Amygdala (tissue), 56 donors: Measurements from ENCODE around the gene ZNF576.

ENCODE experiments used
- DNase-seq, 56 donors: peaks; one replicate each; lab custom pipeline; 2025; lab: John Stamatoyannopoulos, UW

ZNF576 gene

DNA sequence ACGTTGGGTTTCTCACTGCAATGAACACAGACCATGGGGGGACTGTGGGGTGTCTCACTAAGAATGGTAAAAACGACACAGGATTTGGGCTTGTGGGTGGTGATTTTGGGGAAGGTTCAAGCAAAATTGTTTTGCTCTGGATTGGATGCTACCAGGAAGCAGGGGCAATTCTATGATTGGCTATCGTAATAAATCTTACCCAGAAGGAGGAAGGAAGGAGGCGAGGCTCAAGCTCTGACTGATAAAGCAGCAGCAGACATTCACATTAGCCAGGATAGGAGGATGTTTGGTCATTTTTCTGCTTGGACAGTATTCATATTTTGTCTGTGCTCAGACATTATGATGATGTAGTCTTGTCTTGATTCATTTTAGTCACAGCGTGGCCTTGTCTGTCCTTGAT, 1.5 kb downstream of the ZNF576 start:
- DNase-seq: no peak

DNA sequence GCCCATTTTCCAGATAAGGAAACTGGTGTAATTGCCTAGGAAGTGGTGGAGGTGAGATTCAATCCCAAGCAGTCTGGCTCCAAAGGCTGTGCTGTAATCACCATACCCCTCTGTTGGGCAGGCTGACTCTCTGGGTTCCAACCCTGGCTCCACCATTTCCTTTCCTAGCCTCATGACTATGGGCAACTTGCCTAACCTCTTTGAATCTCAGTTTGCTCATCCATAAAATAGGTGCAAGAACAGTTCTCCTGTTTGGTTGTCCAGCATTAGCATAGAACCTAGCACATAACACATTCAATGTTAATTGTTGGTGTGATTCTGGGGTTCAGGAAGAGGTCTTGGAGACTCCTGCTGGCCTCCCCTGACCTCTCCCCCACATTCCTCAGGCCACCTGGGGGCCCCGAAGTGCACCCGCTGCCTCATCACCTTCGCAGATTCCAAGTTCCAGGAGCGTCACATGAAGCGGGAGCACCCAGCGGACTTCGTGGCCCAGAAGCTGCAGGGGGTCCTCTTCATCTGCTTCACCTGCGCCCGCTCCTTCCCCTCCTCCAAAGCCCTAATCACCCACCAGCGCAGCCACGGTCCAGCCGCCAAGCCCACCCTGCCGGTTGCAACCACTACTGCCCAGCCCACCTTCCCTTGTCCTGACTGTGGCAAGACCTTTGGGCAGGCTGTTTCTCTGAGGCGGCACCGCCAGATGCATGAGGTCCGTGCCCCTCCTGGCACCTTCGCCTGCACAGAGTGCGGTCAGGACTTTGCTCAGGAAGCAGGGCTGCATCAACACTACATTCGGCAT, 2.2 kb downstream of the ZNF576 start:
- DNase-seq: no peak

DNA sequence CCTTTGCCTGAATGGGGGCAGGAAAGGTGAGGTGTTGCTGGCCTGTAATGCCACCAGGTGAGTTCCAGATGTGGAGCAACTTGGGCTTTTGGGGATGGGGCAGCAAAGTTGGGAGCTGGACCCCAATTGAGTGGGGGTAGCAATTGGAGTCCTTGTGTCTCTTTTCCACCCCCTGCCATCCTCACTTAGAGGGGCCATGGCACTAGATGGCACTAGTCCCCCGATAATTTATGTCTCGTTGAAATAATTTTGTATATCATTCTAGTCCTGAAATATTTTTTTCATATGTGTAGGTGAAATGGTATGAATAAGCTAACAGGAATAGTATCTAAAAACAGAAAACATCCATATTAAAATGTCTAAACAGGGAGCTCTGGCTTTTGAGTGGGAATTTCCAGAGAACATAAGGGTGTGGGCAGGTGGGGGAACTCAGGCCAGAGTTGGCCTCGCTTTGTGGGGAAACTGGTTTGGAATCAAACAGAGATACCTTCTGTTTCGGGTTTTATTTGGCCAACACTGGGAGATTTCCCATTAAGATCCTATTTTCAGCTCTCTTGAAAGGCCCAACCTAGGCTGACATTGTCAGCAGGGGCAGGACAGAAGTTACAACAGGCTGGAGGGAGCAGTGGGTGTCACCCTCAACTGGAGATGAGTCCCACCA, 3.4 kb downstream of the ZNF576 start:
- peak in 4 of 56 donors; percentile 6 to 43 (median 16) for DNase-seq

DNA sequence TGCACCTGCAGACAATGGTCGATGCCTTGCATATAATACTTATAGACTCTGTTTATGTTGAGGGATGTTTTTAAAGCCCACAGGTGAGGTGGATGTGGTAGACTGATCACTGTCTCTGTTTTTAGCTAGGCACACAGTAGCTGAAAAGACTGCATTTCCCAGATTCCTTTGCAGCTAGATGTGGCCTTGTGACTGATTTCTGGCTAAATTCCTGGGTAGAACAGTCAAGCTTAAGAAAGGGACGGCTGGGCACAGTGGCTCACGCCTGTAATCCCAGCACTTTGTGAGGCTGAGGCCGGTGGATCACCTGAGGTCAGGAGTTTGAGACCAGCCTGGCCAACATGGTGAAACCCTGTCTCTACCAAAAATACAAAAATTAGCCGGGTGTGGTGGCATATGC, 3.9 kb downstream of the ZNF576 start:
- DNase-seq: peak in 3 of 56 donors; percentile 5 to 15 (median 13)

DNA sequence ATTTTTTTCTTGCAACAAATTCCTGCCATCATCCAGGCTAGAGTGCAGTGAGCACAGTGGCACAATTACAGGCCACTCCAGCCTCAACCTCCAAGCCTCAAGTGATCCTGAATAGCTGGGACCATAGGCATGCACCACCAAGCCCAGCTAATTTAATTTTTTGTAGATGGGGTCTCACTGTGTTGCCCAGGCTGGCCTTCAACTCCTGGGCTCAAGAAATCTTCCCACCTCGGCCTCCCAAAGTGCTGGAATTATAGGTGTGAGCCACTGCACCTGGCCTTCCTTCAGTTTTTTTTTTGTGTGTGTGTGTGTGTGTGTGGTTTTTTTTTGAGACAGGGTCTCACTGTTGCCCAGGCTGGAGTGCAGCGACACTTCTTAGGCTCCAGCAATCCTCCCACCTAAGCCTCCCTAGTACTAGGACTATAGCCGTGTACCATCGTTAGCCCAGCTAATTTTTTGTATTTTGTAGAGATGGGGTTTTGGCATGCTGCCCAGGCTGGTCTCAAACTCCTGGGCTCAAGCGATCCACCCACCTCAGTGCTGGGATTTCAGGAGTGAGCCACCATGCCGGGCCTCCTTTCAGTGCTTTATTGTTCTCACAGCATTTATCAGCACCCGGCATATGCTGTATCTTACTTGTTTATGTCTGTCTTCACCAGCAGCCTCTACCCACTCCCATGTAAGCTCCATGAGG, 9.6 kb downstream of the ZNF576 start:
- peak in 19 of 56 donors; percentile 3 to 69 (median 19) for DNase-seq

DNA sequence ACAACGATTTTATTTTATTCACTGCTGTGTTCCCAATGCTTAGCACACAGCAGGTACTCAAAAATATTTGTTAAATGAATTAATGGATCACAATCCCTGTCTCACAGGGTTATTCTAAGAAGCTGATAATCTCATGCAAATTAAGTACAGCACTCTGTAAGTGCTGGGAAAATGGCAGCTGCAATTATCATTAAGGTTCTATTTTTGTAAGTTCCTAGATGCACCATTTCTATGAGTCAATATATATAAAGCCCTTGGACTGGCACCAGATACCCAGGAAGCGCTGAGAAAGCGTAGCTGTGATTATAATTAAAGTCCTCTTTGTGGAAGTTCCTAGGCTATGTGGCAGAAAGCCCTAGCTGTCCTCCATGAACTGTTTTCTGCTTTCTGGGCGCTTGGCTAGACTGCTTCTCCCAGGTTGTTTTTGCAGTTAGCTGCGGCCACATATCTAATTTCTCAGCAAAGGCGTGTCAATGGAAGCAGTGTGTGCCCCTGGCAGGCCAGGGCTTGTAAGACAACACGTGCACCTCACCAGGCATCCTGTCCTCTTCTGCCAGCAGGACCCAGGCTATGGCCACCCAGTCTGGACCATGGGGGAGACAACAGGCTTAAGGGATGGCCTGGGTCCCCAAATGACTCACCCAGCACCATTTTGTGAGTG, 10.3 kb downstream of the ZNF576 start:
- peak in 8 of 56 donors; percentile 3 to 23 (median 6) for DNase-seq

DNA sequence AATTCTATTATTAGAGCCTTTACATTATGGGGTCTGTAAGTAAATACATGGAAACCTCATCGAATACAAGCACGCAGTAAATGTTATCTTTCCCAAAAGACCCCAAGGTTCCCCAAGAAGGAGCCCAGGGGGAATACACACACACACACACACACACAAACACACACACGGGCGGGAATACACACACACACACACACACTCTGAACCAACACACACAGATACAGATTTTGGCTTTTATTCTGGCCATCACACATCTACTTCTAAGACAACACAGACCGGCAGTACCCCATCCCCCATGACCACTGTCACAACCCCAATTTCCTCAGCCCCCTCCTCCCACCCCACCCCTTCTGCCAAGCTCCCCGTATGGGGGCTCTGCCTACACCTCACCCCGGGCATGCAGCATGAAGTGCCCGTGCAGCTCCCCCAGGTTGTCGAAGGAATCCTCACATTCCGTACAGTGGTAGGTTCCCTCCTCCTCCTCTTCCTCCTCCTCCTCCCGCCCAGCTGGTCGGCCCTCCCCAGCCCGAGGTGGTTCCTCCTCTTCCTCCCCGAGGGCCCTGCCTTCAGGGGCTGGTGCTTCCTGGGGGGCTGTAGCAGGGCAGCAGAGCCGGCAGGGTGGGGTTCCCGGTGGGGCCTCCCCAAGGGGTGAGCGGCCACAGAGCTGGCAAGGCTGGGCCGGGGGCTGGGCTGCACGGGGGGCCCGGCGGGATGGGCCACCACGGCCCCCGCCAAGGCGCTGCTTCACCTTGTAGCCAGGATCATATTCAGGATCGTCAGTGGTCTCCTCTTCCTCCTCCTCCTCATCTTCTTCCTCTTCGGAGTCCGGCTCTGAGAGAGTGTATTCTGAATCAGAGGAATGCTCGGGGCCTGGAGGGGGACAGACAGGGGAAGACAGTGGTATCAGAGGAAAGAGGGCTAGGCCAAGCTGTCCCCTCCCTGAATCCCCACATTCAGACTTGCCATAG, 11.1 kb downstream of the ZNF576 start:
- DNase-seq: no peak

DNA sequence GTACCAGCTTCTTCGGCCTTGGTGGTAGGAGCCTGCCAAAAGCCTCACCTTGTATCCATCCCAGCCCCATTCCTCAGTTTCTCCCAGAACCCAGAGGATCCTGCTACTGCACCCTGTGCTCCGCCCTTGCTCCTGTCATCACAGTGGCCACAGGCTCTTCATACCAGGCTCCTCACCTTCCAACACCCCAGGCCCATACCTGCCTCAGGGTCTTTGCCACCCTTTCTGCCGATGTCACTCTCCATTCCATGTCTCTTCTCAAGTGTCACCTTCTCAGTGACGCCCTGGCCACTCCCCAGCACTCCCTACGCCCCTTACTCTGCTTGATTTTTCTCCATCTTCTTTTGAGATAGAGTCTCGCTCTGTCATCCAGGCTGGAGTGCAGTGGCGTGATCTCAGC, 13.5 kb downstream of the ZNF576 start:
- DNase-seq: no peak

DNA sequence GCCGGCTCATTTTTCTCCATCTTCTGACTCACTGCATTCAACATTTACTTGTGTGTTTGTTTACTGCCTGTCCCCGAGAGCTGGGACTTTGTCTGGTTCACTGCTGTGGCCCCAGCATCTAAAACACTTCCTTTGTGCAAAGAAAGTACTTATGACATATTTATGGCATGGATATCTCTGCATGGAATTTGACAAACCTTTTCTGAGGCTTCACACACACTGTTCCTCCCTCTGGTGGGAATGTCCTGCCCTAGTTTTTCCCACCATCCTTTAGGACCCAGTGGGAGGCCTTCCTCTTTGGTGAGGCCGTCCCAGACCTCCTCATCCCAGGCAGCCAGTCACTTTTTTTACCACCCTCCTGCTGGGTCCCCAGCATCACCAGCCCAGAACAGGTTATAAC, 14.1 kb downstream of the ZNF576 start:
- DNase-seq: no peak

DNA sequence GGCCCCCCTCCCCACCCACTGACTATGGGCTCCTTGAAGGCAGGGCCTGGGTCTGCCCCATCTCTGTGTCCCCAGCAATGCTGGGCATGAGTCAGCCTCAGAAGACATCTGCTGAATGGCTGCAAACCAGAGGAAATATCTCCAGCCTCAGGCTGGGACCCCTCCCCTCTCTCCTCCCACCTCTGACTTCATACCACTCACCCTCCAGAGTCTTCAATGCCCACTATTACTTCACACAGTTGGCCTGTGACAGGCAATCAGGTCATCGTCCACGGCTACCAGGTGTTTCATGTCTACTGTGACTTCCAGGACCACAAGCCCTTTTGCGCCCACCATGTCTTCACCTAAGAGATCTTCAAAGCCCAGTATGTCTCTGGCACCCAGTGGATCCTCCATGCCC, 15.4 kb downstream of the ZNF576 start, which contains the start of gene SRRM5:
SRRM5 (plus strand) TSS at position 301 of the 400 bp plus-strand sequence; CDS start at position 335, 34 bp downstream.
- DNase-seq: no peak

DNA sequence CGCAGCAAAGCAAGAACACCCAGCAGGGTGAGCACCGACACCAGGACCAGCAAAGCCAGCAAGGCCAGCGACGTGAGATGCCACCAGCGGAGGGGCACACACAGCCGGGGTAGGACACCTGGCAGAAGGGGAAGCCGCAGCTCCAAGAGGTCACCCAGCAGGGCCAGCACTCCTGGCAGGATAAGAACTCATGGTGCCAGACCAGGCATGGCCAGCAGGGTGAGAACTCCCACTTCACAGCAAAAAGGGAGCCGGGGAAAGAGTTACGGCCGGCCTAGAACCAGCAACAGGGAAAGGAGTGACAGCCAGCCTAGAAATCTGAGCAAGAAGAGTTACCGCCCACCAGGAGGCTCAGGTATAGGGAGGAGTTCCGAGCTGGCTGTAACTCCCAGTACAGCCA, 16.0 kb downstream of the ZNF576 start:
- DNase-seq: no peak

DNA sequence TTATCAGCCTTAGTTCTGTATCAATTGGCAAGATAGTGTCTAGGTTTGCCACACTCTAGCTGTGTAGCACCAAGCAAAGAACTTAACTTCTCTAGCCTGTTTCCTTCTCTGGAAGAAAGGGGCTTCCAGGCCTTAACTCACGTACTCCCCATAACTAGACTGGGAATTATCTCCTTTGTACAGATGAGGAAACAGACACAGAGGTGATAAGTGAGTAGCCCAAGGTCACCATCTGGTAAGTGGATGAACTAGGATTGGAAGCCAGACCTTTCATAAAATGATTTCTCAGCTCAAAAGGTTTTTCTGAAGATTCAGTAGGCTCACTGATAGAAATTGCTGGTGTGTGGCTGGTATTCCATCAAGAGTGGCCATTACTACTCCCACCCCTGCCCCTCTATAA, 19.9 kb downstream of the ZNF576 start:
- no peak for DNase-seq

DNA sequence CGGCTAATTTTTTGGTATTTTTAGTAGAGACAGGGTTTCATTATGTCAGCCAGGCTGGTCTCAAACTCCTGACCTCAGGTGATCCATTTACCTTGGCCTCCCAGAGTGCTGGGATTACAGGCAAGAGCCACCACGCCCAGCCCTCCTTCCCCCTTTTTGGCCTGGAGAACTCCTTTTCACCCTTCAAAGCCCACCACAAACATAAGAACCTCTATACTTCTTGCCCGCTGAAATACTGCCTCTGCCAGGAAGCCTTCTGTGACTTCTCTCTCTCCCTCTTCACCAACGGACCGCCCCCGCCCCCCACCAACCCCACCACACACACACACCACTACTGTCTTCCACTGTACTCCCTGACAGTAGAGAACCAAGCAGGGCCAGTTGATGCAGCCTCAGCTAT, 20.6 kb downstream of the ZNF576 start:
- DNase-seq: no peak

DNA sequence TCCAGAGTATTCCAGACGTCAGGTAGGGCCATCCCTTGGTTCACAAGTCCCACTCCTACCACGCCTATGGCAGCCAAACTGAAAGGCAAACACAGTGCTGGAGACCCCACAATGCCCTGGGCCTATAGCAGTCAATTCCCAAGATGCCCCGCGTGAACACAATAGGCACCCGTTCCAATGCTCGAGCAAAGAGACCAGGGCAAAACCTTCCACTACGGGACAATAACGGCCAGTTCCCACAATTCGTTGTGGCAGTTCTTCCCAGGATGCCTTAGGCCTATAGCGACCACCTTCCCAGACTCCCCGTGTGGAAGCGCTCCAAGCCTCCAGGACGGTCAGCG, 22.5 kb downstream of the ZNF576 start:
- peak in 9 of 56 donors; percentile 49 to 79 (median 62) for DNase-seq

DNA sequence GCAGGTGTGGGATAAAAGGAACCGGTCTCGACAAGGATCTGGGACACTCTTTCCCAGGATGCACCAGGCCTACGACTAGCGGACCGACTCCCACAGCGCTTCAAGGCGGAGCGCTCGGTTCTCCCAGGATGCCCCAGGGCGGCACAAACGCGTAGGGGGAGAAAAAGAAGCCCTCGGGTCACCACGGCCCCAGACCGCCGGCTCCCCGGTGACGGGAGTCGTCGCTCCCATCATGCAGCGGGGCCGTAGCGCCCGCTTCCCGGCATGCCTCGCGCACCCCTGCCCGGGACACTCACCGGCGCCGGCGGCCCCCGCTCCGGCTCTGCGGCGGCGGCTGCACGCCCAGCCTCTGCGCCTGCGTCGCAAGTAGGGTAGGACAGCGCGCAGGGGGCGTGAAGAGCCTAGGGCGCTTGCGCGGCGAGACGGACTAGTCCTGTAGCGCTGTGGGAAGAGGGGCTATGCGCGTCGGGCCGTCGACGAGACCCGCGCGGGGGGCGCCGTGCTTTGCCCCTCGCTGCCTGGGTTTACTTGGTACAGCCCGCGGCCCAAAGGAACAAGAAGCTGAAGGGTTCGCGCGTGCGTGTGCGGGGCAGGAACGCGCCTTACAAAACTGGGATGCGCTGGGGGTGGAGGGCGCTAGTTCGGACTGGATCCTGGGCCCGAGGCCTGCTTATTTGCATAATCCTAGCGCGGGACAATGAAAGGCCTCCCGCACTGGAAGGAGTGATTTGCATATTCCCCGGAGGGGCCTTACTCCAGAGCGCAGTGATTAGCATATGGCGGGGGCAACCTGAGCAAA, 23.1 kb downstream of the ZNF576 start, which contains the start of gene ZNF428:
ZNF428 (minus strand) TSS at position 368 of the 799 bp plus-strand sequence. CDS start 5,325 bp downstream, outside the sequence.
- peak; percentile 66 to 96 (median 90) for DNase-seq

DNA sequence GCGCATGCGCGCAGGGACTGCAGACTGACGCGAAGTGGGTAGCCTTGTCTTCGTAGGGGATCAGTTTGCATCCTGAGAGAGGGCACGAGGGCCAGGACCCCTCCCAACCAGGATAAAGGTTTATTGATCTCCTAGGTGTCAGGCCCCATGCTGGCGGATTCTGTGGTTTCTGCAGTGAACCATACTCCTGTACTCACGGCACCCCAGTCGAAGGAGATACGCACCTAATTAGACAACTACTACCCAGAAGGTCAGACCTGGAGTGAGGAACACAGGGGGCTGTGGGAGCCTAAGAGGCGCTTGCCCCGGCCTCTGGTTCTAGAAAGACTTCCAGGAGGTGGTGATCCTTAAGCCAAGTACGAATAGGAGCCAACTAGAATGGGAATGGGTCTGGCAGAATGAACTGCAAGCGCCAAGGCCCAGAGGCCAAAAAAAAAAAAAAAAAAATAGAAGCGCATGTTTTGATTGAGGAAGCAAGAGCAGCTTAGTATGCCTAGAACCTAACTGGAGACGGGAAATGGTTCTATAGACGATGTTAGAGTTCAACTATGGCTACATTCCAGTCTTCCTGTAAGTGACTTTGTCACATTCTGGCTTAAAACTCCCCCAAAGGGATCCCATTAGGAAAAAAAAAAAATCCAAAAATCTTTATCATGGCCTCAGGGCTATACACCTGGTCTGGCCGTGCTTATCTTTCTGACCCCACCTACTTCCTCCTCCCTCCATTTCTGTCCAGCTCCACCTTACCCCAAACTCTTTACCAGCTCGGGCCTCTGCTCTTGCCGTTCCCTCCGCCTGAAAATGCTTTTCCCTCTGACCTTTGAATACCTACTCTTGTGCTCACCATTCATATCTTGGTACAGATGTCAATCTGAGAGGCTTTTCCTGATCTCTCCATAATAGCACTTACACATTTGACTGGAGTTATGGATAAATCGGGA, 23.9 kb downstream of the ZNF576 start:
- DNase-seq: no peak

DNA sequence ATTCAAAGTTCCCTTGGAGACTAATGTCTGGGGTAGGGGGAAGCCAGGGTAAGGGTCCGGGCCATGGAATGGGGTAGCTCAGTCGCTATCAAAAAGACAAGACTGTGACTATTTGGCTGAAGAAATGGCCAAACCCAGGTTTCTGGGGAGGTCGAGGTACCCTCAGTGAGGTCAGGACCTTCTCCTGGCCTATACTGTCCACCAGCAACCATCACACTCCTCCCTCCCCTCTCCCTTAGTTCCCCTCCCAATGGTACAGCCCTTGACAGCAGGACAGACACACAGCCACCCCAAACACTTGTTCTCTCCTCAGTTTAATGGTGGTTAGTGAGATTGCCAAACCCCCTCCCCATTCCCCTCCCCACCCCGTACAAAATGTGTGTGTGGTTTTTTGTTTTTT, 25.7 kb downstream of the ZNF576 start:
- no peak for DNase-seq

DNA sequence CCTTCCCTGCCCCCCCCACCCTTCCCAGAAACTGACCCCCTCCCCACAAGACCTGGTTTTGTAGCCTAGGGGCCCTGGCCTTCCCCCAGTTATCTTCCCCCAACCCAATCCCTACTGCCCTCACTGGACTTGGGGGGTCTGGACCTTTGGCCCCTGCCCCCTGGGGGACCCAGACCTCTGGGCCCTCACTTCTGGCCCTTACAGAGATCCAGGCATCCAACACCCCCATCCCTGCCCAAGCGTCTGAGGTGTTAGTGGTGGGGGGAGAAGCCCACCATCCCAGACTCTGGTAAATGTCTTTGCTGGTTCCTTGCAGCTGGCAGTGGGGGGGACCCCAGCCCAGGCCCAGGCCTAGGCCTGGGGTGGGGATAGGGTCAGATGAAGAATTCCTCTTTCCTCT, 26.6 kb downstream of the ZNF576 start:
- no peak for DNase-seq
